Activated effector memory CD4-positive, alpha-beta T cell treated with Interleukin-2 at 50 U/mL for 16 hours (primary cell): ENCODE data around the gene GNG14.

Experiments used
- DNase-seq: peaks from one replicate; pipeline ENCODE4 v3.0.0-alpha.2; 2020

The GNG14 gene

DNA sequence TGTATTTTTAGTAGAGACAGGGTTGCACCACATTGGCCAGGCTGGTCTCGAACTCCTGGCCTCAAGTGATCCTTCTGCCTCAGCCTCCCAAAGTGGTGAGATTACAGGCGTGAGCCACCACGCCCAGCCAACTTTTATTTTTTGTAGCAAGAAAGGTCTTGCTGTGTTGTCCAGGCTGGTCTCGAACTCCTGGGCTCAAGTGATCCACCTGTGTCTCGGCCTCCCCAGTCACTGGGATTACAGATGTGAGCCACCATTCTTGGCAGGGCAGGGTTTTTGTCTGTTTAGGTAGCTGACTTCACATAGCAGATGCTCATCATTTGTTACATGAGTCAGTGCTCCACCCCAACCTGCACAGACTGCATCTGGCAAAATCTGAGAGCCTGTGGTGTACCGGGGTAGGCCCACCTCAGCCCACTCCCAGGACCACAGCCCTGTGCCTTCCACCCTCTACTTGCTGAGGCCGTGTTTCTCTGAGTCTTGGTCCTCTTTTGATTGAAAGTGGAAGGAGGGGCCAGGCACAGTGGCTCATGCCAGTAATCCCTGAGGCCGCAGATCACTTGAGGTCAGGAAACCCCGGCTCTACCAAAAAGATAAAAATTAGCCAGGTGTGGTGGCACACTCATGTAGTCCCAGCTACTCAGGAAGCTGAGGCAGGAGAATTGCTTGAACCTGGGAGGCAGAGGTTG, 40.1 kb downstream of the GNG14 start:
- no peak for DNase-seq

DNA sequence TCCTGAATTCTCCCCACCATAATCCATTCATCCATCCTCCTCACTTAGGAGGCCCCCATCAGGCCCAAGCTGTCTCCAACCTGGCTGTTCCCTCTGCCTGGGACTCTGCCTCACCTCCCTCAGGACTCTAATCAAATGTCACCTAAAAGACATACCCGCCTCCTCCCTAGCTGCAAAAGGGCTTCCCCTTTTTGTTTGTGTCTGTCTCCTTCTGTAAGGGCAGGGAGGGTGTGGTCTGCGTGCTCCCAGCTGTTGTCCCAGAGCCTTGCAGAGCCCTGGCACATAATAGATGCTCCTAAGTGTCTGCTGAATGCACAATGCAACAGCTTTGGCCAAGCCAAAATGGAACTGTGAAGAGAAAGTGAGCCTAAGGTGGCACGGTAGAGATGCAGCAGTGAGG, 42.3 kb downstream of the GNG14 start:
- DNase-seq = no peak

- no peak for DNase-seq
These were observed 43.5 kb downstream of the GNG14 start for GRCh38 chr19:12731337-12731736.

DNA sequence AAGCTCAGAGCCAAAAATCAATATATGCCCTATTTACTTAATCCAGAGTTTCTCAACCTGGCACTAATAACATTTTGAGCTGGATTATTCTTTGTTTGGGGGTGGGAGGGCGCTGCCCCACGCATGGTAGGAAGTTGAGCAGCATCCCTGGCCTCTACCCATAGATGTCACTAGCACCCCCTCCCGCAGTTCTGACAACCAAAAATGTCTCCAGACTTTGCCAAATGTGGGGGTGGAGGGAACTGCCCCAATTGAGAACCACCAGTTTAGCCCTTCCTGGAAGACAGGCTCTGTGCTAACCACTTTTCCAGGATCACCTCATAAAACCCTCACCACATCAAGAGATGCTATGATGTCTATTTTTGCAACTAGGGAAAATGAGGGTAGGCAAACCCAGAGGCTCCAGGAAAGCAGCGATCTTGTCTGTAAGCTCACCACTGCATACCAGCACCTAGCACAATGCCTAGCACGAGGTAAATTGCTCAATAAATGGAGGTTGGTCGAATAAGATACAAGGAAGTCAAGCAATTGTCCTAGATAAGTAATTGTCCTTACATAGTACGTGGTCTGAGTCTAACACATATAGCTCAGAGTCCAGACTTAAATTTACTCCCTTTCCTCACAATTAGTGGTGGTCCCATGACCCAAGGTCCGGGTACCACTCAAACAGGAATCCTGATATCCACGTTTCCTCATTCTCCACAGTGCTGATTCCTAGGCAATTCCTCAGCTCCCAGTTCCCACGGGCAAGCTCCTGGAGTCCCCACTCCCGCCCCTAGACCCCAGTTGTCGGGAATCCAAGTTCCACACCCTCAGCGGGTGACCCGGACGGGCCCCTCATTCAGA, 45.8 kb downstream of the GNG14 start:
- DNase-seq = no peak

GRCh38 chr19:12736995-12737834, 49.4 kb downstream of the GNG14 start, which contains the start of gene GET3:
TSS of gene GET3 (plus strand) at chr19:12737497. CDS start at chr19:12737506, 9 bp downstream.
- DNase-seq = peak; percentile 67

DNA sequence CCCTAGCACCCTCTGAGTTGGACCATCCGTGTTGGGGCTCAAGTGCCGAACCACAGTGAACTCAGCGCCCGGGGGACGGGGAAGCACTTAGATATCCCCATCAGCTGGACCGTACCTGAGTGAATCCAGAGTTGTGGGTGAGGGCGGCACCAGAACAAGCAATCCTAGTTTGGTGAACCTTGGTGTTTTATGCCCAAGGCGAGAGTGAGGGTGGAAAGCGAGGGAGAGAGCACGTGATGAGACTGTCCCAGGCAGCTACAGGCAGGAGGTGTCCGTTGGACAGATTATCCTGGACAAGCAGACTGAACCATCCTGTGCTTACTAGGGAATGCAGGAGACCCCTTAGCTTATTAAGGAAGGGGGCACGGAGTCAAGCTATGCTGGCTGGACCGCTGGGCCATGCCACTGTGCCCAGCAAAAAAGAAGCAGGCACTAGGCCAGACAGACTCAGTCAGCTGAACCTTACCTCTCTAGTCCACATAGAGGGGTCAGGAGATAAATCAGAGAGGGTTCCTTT, 50.1 kb downstream of the GNG14 start:
- no peak for DNase-seq
